GM12878 (cell line): Measurements from ENCODE around the gene FAM118B. TPM values are rescaled to one million over a fixed set of nuclear protein-coding genes. Genes with fewer than 3 reads are reported as not detected.
A peak's percentile ranks its signal among the peaks of the same experiment; 100 is the strongest.

Source experiments
- ATAC-seq: fragments of 200-7000 bp; cut with Tn5 transposase; 3 replicates; pipeline ENCODE4 v1.9.1; 2020; ENCODE audit warnings: mild to moderate bottlenecking, moderate library complexity
- BruUV-seq: library from RNA; stranded (reverse); fragments of 400-500 nt; replicated peaks from 2 replicates; lab custom pipeline; 2021; lab: Mats Ljungman, UMichigan
- CTCF ChIA-PET: fragments of 300-600 bp; sonication (Branson Sonifier 250); formaldehyde crosslinking; extraction: SDS; loops from one replicate; lab custom pipeline; 2021; ENCODE audit warnings: inconsistent platforms; lab: Yijun Ruan, JAX
- POLR2A ChIA-PET: fragments of 350-600 bp; formaldehyde crosslinking; extraction: SDS; loops from one replicate; lab custom pipeline; 2021; ENCODE audit warnings: inconsistent platforms; lab: Charles Lee
- RAD21 ChIA-PET: fragments of 300-600 bp; sonication (Branson Sonifier 250); formaldehyde crosslinking; loops from one replicate; lab custom pipeline; 2023; ENCODE audit warnings: antibody characterized with exemption; ENCODE audit not compliant: unreplicated experiment; lab: Charles Lee
- SMC1A ChIA-PET: fragments of 300-600 bp; sonication (Branson Sonifier 250); formaldehyde crosslinking; loops from one replicate; lab custom pipeline; 2023; ENCODE audit not compliant: unreplicated experiment, uncharacterized antibody; lab: Charles Lee
- DNase-seq: peaks from one replicate; pipeline ENCODE4 v3.0.0-alpha.2; 2011; ENCODE audit warnings: low read depth, low spot score
- FAIRE-seq: peaks from 3 replicates; lab custom pipeline; 2011; peaks lifted over from hg19 to GRCh38; lab: Jason Lieb, UNC
- H2AFZ ChIP-seq: 2 replicates; pipeline ENCODE4 v1.6.0; 2011; ENCODE audit warnings: low read depth, low read length, control low read depth; ENCODE audit not compliant: control insufficient read depth
- H3K27ac ChIP-seq: 2 replicates; pipeline ENCODE4 v1.5.1; 2011; ENCODE audit warnings: control low read depth; ENCODE audit not compliant: control insufficient read depth, insufficient read depth
- H3K27me3 ChIP-seq, 2 experiments: replicated peaks in 1 of 2; 2 replicates each; pipeline versions ENCODE4 v1.6.0 to v1.6.1; 2011; ENCODE audit warnings: low read length in 1 of 2; ENCODE audit not compliant: control insufficient read depth in 2 of 2, insufficient read depth in 2 of 2
- H3K36me3 ChIP-seq, 2 experiments: 2 replicates each; pipeline ENCODE4 v1.5.1; 2011; ENCODE audit warnings: low read length in 1 of 2; ENCODE audit not compliant: control insufficient read depth in 2 of 2, insufficient read depth in 2 of 2
- H3K4me1 ChIP-seq: 2 replicates; pipeline ENCODE4 v1.6.1; 2011; ENCODE audit warnings: mild to moderate bottlenecking, low read length, moderate library complexity, mixed read lengths; ENCODE audit not compliant: control insufficient read depth, insufficient read depth
- H3K4me2 ChIP-seq: 2 replicates; pipeline ENCODE4 v1.6.0; 2011; ENCODE audit warnings: control low read depth; ENCODE audit not compliant: control insufficient read depth, insufficient read depth
- H3K4me3 ChIP-seq: fragments of 200-600 bp; sonication (generic); 2 replicates; pipeline ENCODE4 v1.5.1; 2016
- H3K79me2 ChIP-seq: 2 replicates; pipeline ENCODE4 v1.6.0; 2011; ENCODE audit warnings: low read length; ENCODE audit not compliant: control insufficient read depth, insufficient read depth
- H3K9ac ChIP-seq: 2 replicates; pipeline ENCODE4 v1.8.0; 2011; ENCODE audit warnings: low read length, control low read depth, mixed read lengths; ENCODE audit not compliant: control insufficient read depth, insufficient read depth
- H3K9me3 ChIP-seq: replicated peaks from 3 replicates; pipeline ENCODE4 v1.5.1; 2011; ENCODE audit warnings: mild to moderate bottlenecking, low read length; ENCODE audit not compliant: control insufficient read depth, insufficient read depth
- H4K20me1 ChIP-seq: 2 replicates; pipeline ENCODE4 v1.6.0; 2011; ENCODE audit not compliant: control insufficient read depth, insufficient read depth
- ASH2L ChIP-seq: fragments of 300-600, 200-600 bp; sonication (generic); IDR thresholded peaks from 2 replicates; pipeline ENCODE4 v1.6.1; 2017; ENCODE audit warnings: low read depth, mild to moderate bottlenecking, borderline replicate concordance
- BHLHE40 ChIP-seq, 2 experiments: fragments of 450-650 bp in 1 of 2; IDR thresholded peaks; 2 replicates each; pipeline ENCODE4 v1.6.1; 2011 to 2017; ENCODE audit warnings: low read depth in 2 of 2, borderline replicate concordance in 1 of 2, improper control_type of control experiment in 1 of 2, low read length in 1 of 2, mild to moderate bottlenecking in 1 of 2
- CBX3 ChIP-seq: fragments of 200-600 bp; sonication (generic); IDR thresholded peaks from 2 replicates; pipeline ENCODE4 v1.6.1; 2016; ENCODE audit warnings: low read depth, borderline replicate concordance
- EED ChIP-seq: sonication (generic); IDR thresholded peaks from 2 replicates; pipeline ENCODE4 v1.6.1; 2016; ENCODE audit warnings: antibody characterized with exemption, low read depth
- ETV6 ChIP-seq, 2 experiments: fragments of 450-650 bp in 1 of 2; IDR thresholded peaks in 1 of 2; conservative IDR thresholded peaks in 1 of 2; 2 replicates each; pipeline ENCODE4 v1.6.1; 2014; ENCODE audit warnings: antibody characterized with exemption in 1 of 2, borderline replicate concordance in 1 of 2, low read depth in 1 of 2, mild to moderate bottlenecking in 1 of 2, moderate library complexity in 1 of 2
- HSF1 ChIP-seq: fragments of 150-350 bp; IDR thresholded peaks from 2 replicates; pipeline ENCODE4 v1.6.1; 2014; ENCODE audit warnings: mild to moderate bottlenecking, low read depth, low read length
- KDM1A ChIP-seq: fragments of 200-600 bp; sonication (generic); IDR thresholded peaks from 2 replicates; pipeline ENCODE4 v1.6.1; 2016; ENCODE audit warnings: borderline replicate concordance
- LARP7 ChIP-seq: fragments of 450-650 bp; IDR thresholded peaks from 2 replicates; pipeline ENCODE4 v1.6.1; 2017; ENCODE audit warnings: mild to moderate bottlenecking
- NFIC ChIP-seq: IDR thresholded peaks from 2 replicates; pipeline ENCODE4 v1.6.1; 2012; ENCODE audit warnings: low read depth, mild to moderate bottlenecking, inconsistent platforms, low read length, moderate library complexity
- POLR2A ChIP-seq: IDR thresholded peaks from 2 replicates; pipeline ENCODE4 v1.6.1; 2011; ENCODE audit warnings: low read depth, mild to moderate bottlenecking, low read length
- SREBF2 ChIP-seq: IDR thresholded peaks from 2 replicates; pipeline ENCODE4 v1.6.1; 2012; ENCODE audit warnings: mild to moderate bottlenecking, low read length
- SRF ChIP-seq, 2 experiments: IDR thresholded peaks; 2 replicates each; pipeline ENCODE4 v1.6.1; 2011; ENCODE audit warnings: low read depth in 2 of 2, low read length in 2 of 2, mild to moderate bottlenecking in 1 of 2, moderate library complexity in 1 of 2
- TAF1 ChIP-seq: IDR thresholded peaks from 2 replicates; pipeline ENCODE4 v1.6.1; 2011; ENCODE audit warnings: mild to moderate bottlenecking, low read depth, low read length, borderline replicate concordance
- USF1 ChIP-seq: IDR thresholded peaks from 2 replicates; pipeline ENCODE4 v1.6.1; 2011; ENCODE audit warnings: borderline replicate concordance, low read depth, mild to moderate bottlenecking, moderate library complexity, mixed read lengths, low read length; ENCODE audit not compliant: insufficient read depth; ENCODE audit errors: extremely low read length
- ZBTB4 ChIP-seq: fragments of 450-650 bp; formaldehyde crosslinking; IDR thresholded peaks from 2 replicates; pipeline ENCODE4 v1.4.0; 2022; ENCODE audit warnings: mild to moderate bottlenecking, moderate library complexity
- WGBS: methylation state at CpG from one replicate; pipeline ENCODE4 v1.1.6; 2016; ENCODE audit warnings: low lambda C conversion rate; ENCODE audit not compliant: insufficient replicate concordance, insufficient coverage; ENCODE audit errors: missing lambda C conversion rate; 5-methylcytosine and 5-hydroxymethylcytosine counted together
- in situ Hi-C: fragments of 300-500 bp; cut with MboI; formaldehyde crosslinking; loops from 9 replicates; pipeline ENCODE4 v1.14.3; 2018; ENCODE audit warnings: mixed read lengths
- intact Hi-C: fragments of 100-400 bp; cut with micrococcal nuclease; formaldehyde crosslinking; loops from one replicate; pipeline ENCODE4 v1.14.2; 2022; ENCODE audit not compliant: unreplicated experiment
- polyA plus RNA-seq, 11 experiments: library from polyadenylated mRNA; depleted of rRNA in 4 of 11; unstranded in 6 of 11; stranded (reverse) in 5 of 11; fragments of >200 nt; fragmentation: Nextera tagmentation in 4 of 11; fragmentation: Illumina TruSeq in 1 of 11; extraction: Ambion mirVana in 4 of 11; extraction: Trizol in 1 of 11; gene quantifications; 1 replicate in 1 of 11; 2 replicates in 10 of 11; pipeline versions ENCODE4 v1.2.1 to v1.2.3, GENCODE V29; 2011 to 2016; ENCODE audit warnings: inconsistent platforms in 2 of 11, missing spikeins in 2 of 11, low read depth in 1 of 11
- total RNA-seq, 4 experiments: library from RNA; depleted of rRNA in 3 of 4; stranded (reverse); fragments of >200 nt in 3 of 4; fragmentation: Illumina TruSeq in 1 of 4; extraction: Trizol in 1 of 4; gene quantifications; 2 replicates each; pipeline versions ENCODE4 v1.2.1 to v1.2.3, GENCODE V29; 2013 to 2021

Gene FAM118B
- total and polyA plus RNA-seq, 10 of the 15 experiments (the other 5 are each of a cell fraction or from before 2014, with no cell fraction given): 12.8 to 29.7 (median 16.5) TPM

GRCh38 chr11:126303623-126304456 lies 92.3 kb downstream of the FAM118B start, which contains the start of gene DCPS:
Gene DCPS, plus strand, starts transcription at chr11:126304060. Its CDS starts 21 bp downstream, at chr11:126304081.
- Histone ChIP-seq H2AFZ (peak within 1 kb of the TSS; percentile 93), H3K27ac (peak within 1 kb of the TSS; percentile 92), H3K4me2 (peak within 1 kb of the TSS; percentile 83), H3K4me1 (peaks cover 11% of the 10 kb centered on the region), H3K9ac (peak within 1 kb of the TSS; percentile 97), H3K27me3 (no peaks in the 10 kb centered on the region), H3K9me3 (no peaks in the 10 kb centered on the region), H3K36me3 (0 out of 4 replicates have a peak, but pooled peaks cover 0 to 6% of the 10 kb centered on the region in 2 experiments), H3K79me2 (peaks cover 25% of the 10 kb centered on the region), H3K4me3 (peak within 1 kb of the TSS; percentile 96), H4K20me1 (no peaks in the 10 kb centered on the region)
- intact Hi-C loops (loop anchor here (1.0 to 2.0 kb wide), 2 partner anchors 20 to 35 kb away; partner anchors contain the start of genes FOXRED1 and SRPRA), in situ Hi-C loops (no loop called here)
- SMC1A ChIA-PET: interaction anchor here (0.9 to 2.1 kb wide), 5 partner anchors 9 to 177 kb away, joined by 3 to 14 read pairs (median 5); partner anchors contain the start of genes FOXRED1 and SRPRA
- ATAC-seq (peak; percentile 94), FAIRE-seq (peak; percentile 80), DNase-seq (peak; percentile 81)
- RAD21 ChIA-PET: interaction anchor here (1.0 to 2.7 kb wide), 4 partner anchors 11 to 93 kb away, joined by 4 to 7 read pairs (median 4); partner anchors contain the start of genes FAM118B and RPUSD4
- CTCF ChIA-PET: interaction anchor here (0.6 to 10.0 kb wide), 4 partner anchors 10 to 179 kb away, joined by 3 to 232 read pairs (median 3); no protein-coding TSS in a partner anchor
- no TSS peak for BruUV-seq
- POLR2A ChIA-PET: interaction anchor here (0.6 to 1.3 kb wide), 5 partner anchors 10 to 116 kb away, joined by 3 to 5 read pairs (median 4); partner anchors contain the start of gene ST3GAL4
- WGBS: under 1% methylated on average over 60 of the region's 61 CpGs
- no peak for TF ChIP-seq CBX3
- no peak for TF ChIP-seq ETV6 (conservative IDR thresholded peaks at IDR 0.05 in 1 of 2, IDR thresholded peaks at IDR 0.05 in 1 of 2; ENCODE audit: borderline replicate concordance in 1 of 2, low read depth in 1 of 2)
- peak; percentile 99 for TF ChIP-seq POLR2A
- no peak for TF ChIP-seq NFIC
- no peak for TF ChIP-seq HSF1
- TF ChIP-seq ASH2L: no peak
- peak; percentile 78; the same call in 1 of the 2 replicates for TF ChIP-seq EED
- TF ChIP-seq TAF1: peak; percentile 88; the same call in 1 of the 2 replicates
- TF ChIP-seq USF1: no peak
- peak; percentile 46 to 73; a peak in 3 of 4 replicates for TF ChIP-seq BHLHE40 (IDR thresholded peaks at IDR 0.05; ENCODE audit: borderline replicate concordance in 1 of 2, low read depth in 2 of 2, low read length in 1 of 2)
- no peak for TF ChIP-seq KDM1A
- TF ChIP-seq SRF (IDR thresholded peaks at IDR 0.05; ENCODE audit: low read depth in 2 of 2, low read length in 2 of 2): no peak
- peak; percentile 83; the same call in 1 of the 2 replicates for TF ChIP-seq LARP7
- no peak for TF ChIP-seq SREBF2
- no peak for TF ChIP-seq ZBTB4 (CRISPR knock-in tag)
